HG03565 (cell line): ENCODE data around the gene SLC45A1.
"Not testable (repeated sequence)": the region's sequence is repeated elsewhere in the genome, so short reads cannot be mapped to it uniquely, and the experiment has no call there.

Experiments
- ATAC-seq: cut with Tn5 transposase; IDR thresholded peaks from one replicate; pipeline ENCODE4 v1.9.1; 2021; ENCODE audit warnings: mild to moderate bottlenecking, moderate library complexity; ENCODE audit not compliant: unreplicated experiment

The SLC45A1 gene

GRCh38 chr1:8364528-8365442 lies 46.9 kb downstream of the SLC45A1 start:
- no peak for ATAC-seq

GRCh38 chr1:8365661-8366362 lies 47.9 kb downstream of the SLC45A1 start:
- no peak for ATAC-seq

GRCh38 chr1:8367571-8368194 lies 49.8 kb downstream of the SLC45A1 start:
- no peak for ATAC-seq

- no peak for ATAC-seq
These were observed 51.2 kb downstream of the SLC45A1 start for GRCh38 chr1:8368956-8369639.

GRCh38 chr1:8370046-8370881 lies 52.4 kb downstream of the SLC45A1 start:
- no peak for ATAC-seq

- no peak for ATAC-seq
These were observed 53.0 kb downstream of the SLC45A1 start for GRCh38 chr1:8370905-8371315.

- ATAC-seq: no peak
These were observed 53.6 kb downstream of the SLC45A1 start for GRCh38 chr1:8371372-8371991.

- ATAC-seq: no peak
These were observed 55.2 kb downstream of the SLC45A1 start for GRCh38 chr1:8373125-8373524.

GRCh38 chr1:8373581-8374241 lies 55.8 kb downstream of the SLC45A1 start:
- no peak for ATAC-seq

GRCh38 chr1:8374356-8374755 lies 56.4 kb downstream of the SLC45A1 start:
- ATAC-seq: no peak

GRCh38 chr1:8374812-8375211 lies 56.9 kb downstream of the SLC45A1 start:
- ATAC-seq: no peak

GRCh38 chr1:8376358-8376840 lies 58.5 kb downstream of the SLC45A1 start:
- ATAC-seq: no peak

GRCh38 chr1:8377271-8377981 lies 59.5 kb downstream of the SLC45A1 start:
- ATAC-seq: no peak

GRCh38 chr1:8378178-8378577 lies 60.3 kb downstream of the SLC45A1 start:
- no peak for ATAC-seq

- no peak for ATAC-seq
These were observed 61.1 kb downstream of the SLC45A1 start for GRCh38 chr1:8378981-8379470.

GRCh38 chr1:8379513-8380186 lies 61.7 kb downstream of the SLC45A1 start:
- ATAC-seq: no peak

- not testable (repeated sequence) for ATAC-seq
These were observed 62.4 kb downstream of the SLC45A1 start for GRCh38 chr1:8380310-8380709.

- no peak for ATAC-seq
These were observed 63.7 kb downstream of the SLC45A1 start for GRCh38 chr1:8381618-8382017.
